ENCODE results near the gene KCNQ2.

KCNQ2 gene

GRCh38 chr20:63505281-63505680, 32.8 kb upstream of the KCNQ2 start:
- DNase-seq (ENCODE audit: low read depth in 1 of 2, low spot score in 1 of 2) = no peak
- Histone ChIP-seq H3K4me3 (replicated peaks; ENCODE audit: insufficient read depth, low read length) (no peak overlapping the region), H3K27ac (replicated peaks) (no peak overlapping the region), H3K27me3 (ENCODE audit: insufficient read depth, poor library complexity, severe bottlenecking) (no peaks in the 10 kb centered on the region)
- TF ChIP-seq SPI1 (IDR thresholded peaks at IDR 0.05; ENCODE audit: borderline replicate concordance, low read depth) = no peak

- TF ChIP-seq REST (IDR thresholded peaks at IDR 0.05; ENCODE audit: insufficient replicate concordance, low read depth) (no peak), GABPA (IDR thresholded peaks at IDR 0.05; ENCODE audit: low read depth) (no peak), CTCF (IDR thresholded peaks at IDR 0.05; ENCODE audit: insufficient read depth, low read length) (no peak), SPI1 (IDR thresholded peaks at IDR 0.05; ENCODE audit: borderline replicate concordance, low read depth) (no peak), POLR2AphosphoS5 (IDR thresholded peaks at IDR 0.05; ENCODE audit: low read depth) (no peak)
- H3K27me3 ChIP-seq (ENCODE audit: insufficient read depth, poor library complexity, severe bottlenecking) = peaks cover 4% of the 10 kb centered on the region
- no peak overlapping the region for H3K27ac ChIP-seq (replicated peaks)
- DNase-seq (ENCODE audit: low read depth in 1 of 2, low spot score in 1 of 2) = no peak
- no peak overlapping the region for H3K4me3 ChIP-seq (replicated peaks; ENCODE audit: insufficient read depth, low read length)
Observed at GRCh38 chr20:63504642-63505041, 32.2 kb upstream of the KCNQ2 start.

GRCh38 chr20:63503524-63503923, 31.1 kb upstream of the KCNQ2 start:
- no peak for DNase-seq (ENCODE audit: low read depth in 1 of 2, low spot score in 1 of 2)
- TF ChIP-seq POLR2AphosphoS5 (IDR thresholded peaks at IDR 0.05; ENCODE audit: low read depth) = no peak
- no peak for TF ChIP-seq GABPA (IDR thresholded peaks at IDR 0.05; ENCODE audit: low read depth)
- TF ChIP-seq CTCF (IDR thresholded peaks at IDR 0.05; ENCODE audit: insufficient read depth, low read length) = no peak
- no peak for TF ChIP-seq REST (IDR thresholded peaks at IDR 0.05; ENCODE audit: insufficient replicate concordance, low read depth)
- TF ChIP-seq SPI1 (IDR thresholded peaks at IDR 0.05; ENCODE audit: borderline replicate concordance, low read depth) = no peak
- H3K4me3 ChIP-seq (replicated peaks; ENCODE audit: insufficient read depth, low read length) = no peak overlapping the region
- no peak overlapping the region for H3K27ac ChIP-seq (replicated peaks)
- H3K27me3 ChIP-seq (ENCODE audit: insufficient read depth, poor library complexity, severe bottlenecking) = peaks cover 9% of the 10 kb centered on the region

- peaks cover 17% of the 10 kb centered on the region for H3K27me3 ChIP-seq (ENCODE audit: insufficient read depth, poor library complexity, severe bottlenecking)
- H3K27ac ChIP-seq (replicated peaks) = no peak overlapping the region
- no peak for TF ChIP-seq SPI1 (IDR thresholded peaks at IDR 0.05; ENCODE audit: borderline replicate concordance, low read depth)
- TF ChIP-seq CTCF (IDR thresholded peaks at IDR 0.05; ENCODE audit: insufficient read depth, low read length) = no peak
- no peak for TF ChIP-seq POLR2AphosphoS5 (IDR thresholded peaks at IDR 0.05; ENCODE audit: low read depth)
- no peak for TF ChIP-seq REST (IDR thresholded peaks at IDR 0.05; ENCODE audit: insufficient replicate concordance, low read depth)
- TF ChIP-seq GABPA (IDR thresholded peaks at IDR 0.05; ENCODE audit: low read depth) = no peak
Observed at GRCh38 chr20:63502671-63503172, 30.3 kb upstream of the KCNQ2 start.

More at GRCh38 chr20:63502671-63503172, 30.3 kb upstream of the KCNQ2 start:
- no peak for DNase-seq (ENCODE audit: low read depth in 1 of 2, low spot score in 1 of 2)
- H3K4me3 ChIP-seq (replicated peaks; ENCODE audit: insufficient read depth, low read length) = no peak overlapping the region

All from HL-60 (cell line).